MM.1S (cell line): Measurements from ENCODE around the gene LY86.

Experiments
- DNase-seq: peaks from one replicate; pipeline ENCODE4 v3.0.0-alpha.2; 2015
- H2AFZ ChIP-seq: fragments of 300-600 bp; sonication (generic); 2 replicates; pipeline ENCODE4 v1.6.0; 2016; ENCODE audit warnings: antibody characterized with exemption, low read length
- H3F3A ChIP-seq: fragments of 300-600 bp; sonication (generic); 2 replicates; pipeline ENCODE4 v1.6.1; 2016; ENCODE audit warnings: mild to moderate bottlenecking, antibody characterized with exemption, low read length, moderate library complexity, mixed read lengths; ENCODE audit not compliant: insufficient read depth
- H3K27ac ChIP-seq: fragments of 300-600 bp; sonication (generic); 2 replicates; pipeline ENCODE4 v1.5.1; 2016; ENCODE audit warnings: mild to moderate bottlenecking, low read length
- H3K27me3 ChIP-seq: fragments of 300-600 bp; sonication (generic); replicated peaks from 2 replicates; pipeline ENCODE4 v1.6.0; 2016; ENCODE audit warnings: low read length; ENCODE audit not compliant: insufficient read depth
- H3K36me3 ChIP-seq: fragments of 300-600 bp; sonication (generic); replicated peaks from 2 replicates; pipeline ENCODE4 v1.6.1; 2016; ENCODE audit warnings: mild to moderate bottlenecking, low read length, mixed read lengths; ENCODE audit not compliant: insufficient read depth
- H3K4me1 ChIP-seq: fragments of 300-600 bp; sonication (generic); 2 replicates; pipeline ENCODE4 v1.6.1; 2016; ENCODE audit warnings: low read length, mixed read lengths
- H3K4me2 ChIP-seq: fragments of 300-600 bp; sonication (generic); 2 replicates; pipeline ENCODE4 v1.6.0; 2016; ENCODE audit warnings: low read depth, low read length
- H3K4me3 ChIP-seq: fragments of 300-600 bp; sonication (generic); 2 replicates; pipeline ENCODE4 v1.5.1; 2016; ENCODE audit warnings: low read length, mixed read lengths
- H3K79me2 ChIP-seq: fragments of 300-600 bp; sonication (generic); 2 replicates; pipeline ENCODE4 v1.6.1; 2016; ENCODE audit warnings: mixed run types, low read length, mixed read lengths
- H3K9ac ChIP-seq: fragments of 300-600 bp; sonication (generic); 2 replicates; pipeline ENCODE4 v1.6.1; 2016; ENCODE audit warnings: low read length, mixed read lengths
- H3K9me2 ChIP-seq: fragments of 300-600 bp; sonication (generic); replicated peaks from 2 replicates; pipeline ENCODE4 v1.6.1; 2016; ENCODE audit warnings: mild to moderate bottlenecking, low read length, mixed read lengths; ENCODE audit not compliant: insufficient read depth
- H3K9me3 ChIP-seq: fragments of 300-600 bp; sonication (generic); replicated peaks from 2 replicates; pipeline ENCODE4 v1.6.1; 2016; ENCODE audit warnings: mild to moderate bottlenecking, low read length, mixed read lengths; ENCODE audit not compliant: insufficient read depth
- H4K20me1 ChIP-seq: fragments of 300-600 bp; sonication (generic); 2 replicates; pipeline ENCODE4 v1.6.1; 2016; ENCODE audit warnings: mild to moderate bottlenecking, low read length, moderate library complexity, mixed read lengths; ENCODE audit not compliant: insufficient read depth
- CTCF ChIP-seq: fragments of 300-600 bp; sonication (generic); IDR thresholded peaks from 2 replicates; pipeline ENCODE4 v1.5.1; 2016; ENCODE audit warnings: antibody characterized with exemption, low read length, mixed read lengths
- EZH2 ChIP-seq: fragments of 300-600 bp; sonication (generic); optimal IDR thresholded peaks from 2 replicates; pipeline ENCODE3; 2017; ENCODE audit warnings: low read depth, mild to moderate bottlenecking, antibody characterized with exemption, low read length, mixed read lengths
- EZH2phosphoT487 ChIP-seq: fragments of 300-600 bp; sonication (generic); IDR thresholded peaks from 2 replicates; pipeline ENCODE4 v1.6.1; 2018; ENCODE audit warnings: antibody characterized with exemption, low read length

LY86 gene

GRCh38 chr6:6652932-6653331 is 64.4 kb downstream of the LY86 start:
- H3K9me2 ChIP-seq, result no peaks in the 10 kb centered on the region
- H4K20me1 ChIP-seq, result no peaks in the 10 kb centered on the region
- H3K79me2 ChIP-seq, result no peaks in the 10 kb centered on the region
- no peak for DNase-seq
- TF ChIP-seq EZH2phosphoT487 (no peak), EZH2 (no peak), CTCF (no peak)
- no peak overlapping the region for H3K4me3 ChIP-seq
- no peaks in the 10 kb centered on the region for H3K27me3 ChIP-seq
- no peaks in the 10 kb centered on the region for H3K9me3 ChIP-seq
- H3K9ac ChIP-seq, result no peak overlapping the region
- no peak overlapping the region for H2AFZ ChIP-seq
- no peak overlapping the region for H3K4me2 ChIP-seq
- H3K27ac ChIP-seq, result no peak overlapping the region
- peaks cover 9% of the 10 kb centered on the region; the same call in 1 of the 2 replicates for H3K4me1 ChIP-seq
- H3F3A ChIP-seq, result no peaks in the 10 kb centered on the region
- no peaks in the 10 kb centered on the region for H3K36me3 ChIP-seq

GRCh38 chr6:6654599-6655575 is 66.4 kb downstream of the LY86 start:
- no peaks in the 10 kb centered on the region for H3K9me3 ChIP-seq
- H4K20me1 ChIP-seq, result no peaks in the 10 kb centered on the region
- H3K27ac ChIP-seq, result no peak overlapping the region
- no peak for DNase-seq
- peaks cover 9% of the 10 kb centered on the region; the same call in 1 of the 2 replicates for H3K4me1 ChIP-seq
- H3K36me3 ChIP-seq, result no peaks in the 10 kb centered on the region
- H3K79me2 ChIP-seq, result no peaks in the 10 kb centered on the region
- no peaks in the 10 kb centered on the region for H3K9me2 ChIP-seq
- H3K9ac ChIP-seq, result no peak overlapping the region
- no peaks in the 10 kb centered on the region for H3K27me3 ChIP-seq
- no peak overlapping the region for H3K4me2 ChIP-seq
- H3F3A ChIP-seq, result no peaks in the 10 kb centered on the region
- H3K4me3 ChIP-seq, result no peak overlapping the region
- no peak overlapping the region for H2AFZ ChIP-seq
- no peak for TF ChIP-seq CTCF
- no peak for TF ChIP-seq EZH2phosphoT487
- no peak for TF ChIP-seq EZH2

GRCh38 chr6:6655805-6656251 is 67.3 kb downstream of the LY86 start:
- Histone ChIP-seq H3K79me2 (no peaks in the 10 kb centered on the region), H3K4me3 (no peak overlapping the region), H3K4me1 (peaks cover 6% of the 10 kb centered on the region; the same call in 1 of the 2 replicates), H4K20me1 (no peaks in the 10 kb centered on the region), H3K9me3 (no peaks in the 10 kb centered on the region), H3K36me3 (no peaks in the 10 kb centered on the region), H3K9me2 (no peaks in the 10 kb centered on the region), H3K9ac (no peak overlapping the region), H3K27me3 (no peaks in the 10 kb centered on the region), H3F3A (no peaks in the 10 kb centered on the region), H2AFZ (no peak overlapping the region), H3K4me2 (no peak overlapping the region), H3K27ac (no peak overlapping the region)
- DNase-seq, result no peak
- no peak for TF ChIP-seq EZH2
- no peak for TF ChIP-seq CTCF
- no peak for TF ChIP-seq EZH2phosphoT487
